Upper lobe of left lung (tissue), 6 donors: ENCODE data around the gene CLCN1. TPM values are rescaled to one million over a fixed set of nuclear protein-coding genes. Genes with fewer than 3 reads are reported as not detected.
A peak's percentile ranks its signal among the peaks of the same experiment; 100 is the strongest.

ENCODE experiments used
- ATAC-seq, 2 donors: fragments of 200-7000 bp; cut with Tn5 transposase; one replicate each; pipeline ENCODE4 v1.9.1; 2022; ENCODE audit warnings: mild to moderate bottlenecking in 2 of 2, moderate library complexity in 2 of 2; ENCODE audit not compliant: low FRiP score in 2 of 2
- DNase-seq, 2 donors: peaks; one replicate each; pipeline ENCODE4 v3.0.0-alpha.2; 2019 to 2020
- H3K27ac ChIP-seq, 4 donors: fragments of 200-600 bp; sonication (generic); one replicate each; pipeline ENCODE4 v1.5.1; 2016 to 2019
- H3K27me3 ChIP-seq, 4 donors: fragments of 200-600 bp; sonication (generic); one replicate each; pipeline ENCODE4 v1.5.1; 2017 to 2019
- H3K36me3 ChIP-seq, 4 donors: fragments of 200-600 bp; sonication (generic); one replicate each; pipeline ENCODE4 v1.5.1; 2016 to 2019
- H3K4me1 ChIP-seq, 4 donors: fragments of 200-600 bp; sonication (generic); one replicate each; pipeline ENCODE4 v1.5.1; 2018 to 2019
- H3K4me3 ChIP-seq, 4 donors: fragments of 200-600 bp; sonication (generic); one replicate each; pipeline ENCODE4 v1.5.1; 2017 to 2019; ENCODE audit warnings: mild to moderate bottlenecking in 2 of 4, moderate library complexity in 1 of 4
- H3K9me3 ChIP-seq, 4 donors: fragments of 200-600 bp; sonication (generic); one replicate each; pipeline ENCODE4 v1.5.1; 2018 to 2019
- EP300 ChIP-seq, 4 donors: sonication (generic); formaldehyde crosslinking; IDR thresholded peaks; one replicate each; pipeline ENCODE4 v1.5.1; 2017; ENCODE audit warnings: antibody characterized with exemption in 4 of 4, control low read depth in 2 of 4
- POLR2A ChIP-seq, 4 donors: fragments of 450-650 bp; IDR thresholded peaks; one replicate each; pipeline ENCODE4 v1.5.1; 2016 to 2017; ENCODE audit warnings: antibody characterized with exemption in 4 of 4, mild to moderate bottlenecking in 2 of 4
- POLR2AphosphoS5 ChIP-seq, 2 donors: sonication (generic); formaldehyde crosslinking; IDR thresholded peaks; one replicate each; pipeline ENCODE4 v1.5.1; 2017; ENCODE audit warnings: antibody characterized with exemption in 2 of 2
- WGBS, 2 donors: methylation state at CpG; one replicate each; pipeline ENCODE4 v1.1.5; 2017 to 2018; 5-methylcytosine and 5-hydroxymethylcytosine counted together
- total RNA-seq, 6 donors: library from RNA; depleted of rRNA in 4 of 6; stranded (reverse); fragments of >200 nt in 4 of 6; gene quantifications; one replicate each; pipeline versions ENCODE4 v1.1.0 to v1.2.1, GENCODE V29; 2016 to 2021
- TF ChIP-seq, protein P1 (sequence below), 6 experiments: fragments of 450-650 bp in 4 of 6; fragments of 200-600 bp in 2 of 6; sonication (generic) in 2 of 6; IDR thresholded peaks; one replicate each; pipeline ENCODE4 v1.5.1; 2016 to 2019; ENCODE audit warnings: antibody characterized with exemption in 6 of 6
- donor health status: DM: no; HTN: no; CAD: no; lungs with moderate emphysema.
- donor health status: DM: no; HTN: yes; CAD: no; lungs with severe emphysema.

Gene CLCN1
- total RNA-seq, 6 donors from 2014 or later: 0.10 TPM; not detected in 5

- peaks cover 26 to 97% (median 65%) of the 10 kb centered on the region in 4 donors for H3K36me3 ChIP-seq
- H3K27ac ChIP-seq: no peak overlapping the region
- no peak for TF ChIP-seq POLR2AphosphoS5 (IDR thresholded peaks at IDR 0.05)
- no peak for TF ChIP-seq EP300 (IDR thresholded peaks at IDR 0.05)
- no peak for TF ChIP-seq POLR2A (IDR thresholded peaks at IDR 0.05)
- TF ChIP-seq, protein P1, sequence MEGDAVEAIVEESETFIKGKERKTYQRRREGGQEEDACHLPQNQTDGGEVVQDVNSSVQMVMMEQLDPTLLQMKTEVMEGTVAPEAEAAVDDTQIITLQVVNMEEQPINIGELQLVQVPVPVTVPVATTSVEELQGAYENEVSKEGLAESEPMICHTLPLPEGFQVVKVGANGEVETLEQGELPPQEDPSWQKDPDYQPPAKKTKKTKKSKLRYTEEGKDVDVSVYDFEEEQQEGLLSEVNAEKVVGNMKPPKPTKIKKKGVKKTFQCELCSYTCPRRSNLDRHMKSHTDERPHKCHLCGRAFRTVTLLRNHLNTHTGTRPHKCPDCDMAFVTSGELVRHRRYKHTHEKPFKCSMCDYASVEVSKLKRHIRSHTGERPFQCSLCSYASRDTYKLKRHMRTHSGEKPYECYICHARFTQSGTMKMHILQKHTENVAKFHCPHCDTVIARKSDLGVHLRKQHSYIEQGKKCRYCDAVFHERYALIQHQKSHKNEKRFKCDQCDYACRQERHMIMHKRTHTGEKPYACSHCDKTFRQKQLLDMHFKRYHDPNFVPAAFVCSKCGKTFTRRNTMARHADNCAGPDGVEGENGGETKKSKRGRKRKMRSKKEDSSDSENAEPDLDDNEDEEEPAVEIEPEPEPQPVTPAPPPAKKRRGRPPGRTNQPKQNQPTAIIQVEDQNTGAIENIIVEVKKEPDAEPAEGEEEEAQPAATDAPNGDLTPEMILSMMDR (IDR thresholded peaks at IDR 0.05): no peak
- DNase-seq (no peak), ATAC-seq (no peak)
- H3K9me3 ChIP-seq: no peaks in the 10 kb centered on the region
- no peak overlapping the region for H3K4me3 ChIP-seq
- H3K4me1 ChIP-seq: peaks cover 8 to 19% (median 16%) of the 10 kb centered on the region in 4 donors
- no peaks in the 10 kb centered on the region for H3K27me3 ChIP-seq
- 40 to 42% methylated on average over 2 of the region's 2 CpGs for WGBS, 2 donors
Observed at GRCh38 chr7:143296686-143297085, 19.2 kb upstream of the CLCN1 start.

- no peak for DNase-seq
Observed at GRCh38 chr7:143299346-143299745, 16.6 kb upstream of the CLCN1 start.

DNA sequence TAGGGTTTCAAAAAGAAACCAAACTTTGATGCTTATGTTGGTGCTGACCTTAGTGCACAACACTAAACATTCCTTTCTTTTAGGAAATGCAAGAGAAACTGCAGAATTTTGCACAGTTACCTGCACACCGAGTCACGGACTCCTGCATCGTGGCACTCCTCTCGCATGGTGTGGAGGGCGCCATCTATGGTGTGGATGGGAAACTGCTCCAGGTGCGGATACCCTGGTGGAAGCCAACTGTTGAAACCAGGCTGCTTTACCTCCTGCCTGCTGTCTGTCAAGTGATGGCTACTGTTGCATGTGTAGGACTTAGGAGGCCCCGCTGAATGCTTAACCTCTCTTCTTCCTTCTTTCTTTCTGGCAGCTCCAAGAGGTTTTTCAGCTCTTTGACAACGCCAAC, 16.1 kb upstream of the CLCN1 start:
- H3K27ac ChIP-seq: peak overlapping the region in 3 of 4 donors; percentile 22 to 80 (median 54)
- no peaks in the 10 kb centered on the region for H3K9me3 ChIP-seq
- peaks cover 11 to 26% (median 19%) of the 10 kb centered on the region in 4 donors for H3K4me1 ChIP-seq
- ATAC-seq: peak in 1 of 2 donors; percentile 55
- no peak overlapping the region for H3K4me3 ChIP-seq
- no peak for TF ChIP-seq POLR2A (IDR thresholded peaks at IDR 0.05)
- TF ChIP-seq POLR2AphosphoS5 (IDR thresholded peaks at IDR 0.05): no peak
- TF ChIP-seq, protein P1 (IDR thresholded peaks at IDR 0.05): peak; percentile 27 to 35 (median 32)
- H3K27me3 ChIP-seq: no peaks in the 10 kb centered on the region
- 82 to 83% methylated on average over 8 of the region's 8 CpGs for WGBS, 2 donors
- DNase-seq: peak in 1 of 2 donors; percentile 51
- H3K36me3 ChIP-seq: peaks cover 14 to 97% (median 58%) of the 10 kb centered on the region in 4 donors

More at GRCh38 chr7:143299346-143299745, 16.6 kb upstream of the CLCN1 start:
- TF ChIP-seq POLR2A (IDR thresholded peaks at IDR 0.05): no peak
- TF ChIP-seq, protein P1 (IDR thresholded peaks at IDR 0.05): no peak
- ATAC-seq: no peak
- H3K4me1 ChIP-seq: peaks cover 11 to 26% (median 19%) of the 10 kb centered on the region in 4 donors
- peaks cover 19 to 97% (median 58%) of the 10 kb centered on the region in 4 donors for H3K36me3 ChIP-seq
- no peak overlapping the region for H3K4me3 ChIP-seq
- H3K27ac ChIP-seq: no peak overlapping the region
- H3K27me3 ChIP-seq: no peaks in the 10 kb centered on the region
- 80 to 91% methylated on average over 2 of the region's 2 CpGs for WGBS, 2 donors
- no peaks in the 10 kb centered on the region for H3K9me3 ChIP-seq

DNA sequence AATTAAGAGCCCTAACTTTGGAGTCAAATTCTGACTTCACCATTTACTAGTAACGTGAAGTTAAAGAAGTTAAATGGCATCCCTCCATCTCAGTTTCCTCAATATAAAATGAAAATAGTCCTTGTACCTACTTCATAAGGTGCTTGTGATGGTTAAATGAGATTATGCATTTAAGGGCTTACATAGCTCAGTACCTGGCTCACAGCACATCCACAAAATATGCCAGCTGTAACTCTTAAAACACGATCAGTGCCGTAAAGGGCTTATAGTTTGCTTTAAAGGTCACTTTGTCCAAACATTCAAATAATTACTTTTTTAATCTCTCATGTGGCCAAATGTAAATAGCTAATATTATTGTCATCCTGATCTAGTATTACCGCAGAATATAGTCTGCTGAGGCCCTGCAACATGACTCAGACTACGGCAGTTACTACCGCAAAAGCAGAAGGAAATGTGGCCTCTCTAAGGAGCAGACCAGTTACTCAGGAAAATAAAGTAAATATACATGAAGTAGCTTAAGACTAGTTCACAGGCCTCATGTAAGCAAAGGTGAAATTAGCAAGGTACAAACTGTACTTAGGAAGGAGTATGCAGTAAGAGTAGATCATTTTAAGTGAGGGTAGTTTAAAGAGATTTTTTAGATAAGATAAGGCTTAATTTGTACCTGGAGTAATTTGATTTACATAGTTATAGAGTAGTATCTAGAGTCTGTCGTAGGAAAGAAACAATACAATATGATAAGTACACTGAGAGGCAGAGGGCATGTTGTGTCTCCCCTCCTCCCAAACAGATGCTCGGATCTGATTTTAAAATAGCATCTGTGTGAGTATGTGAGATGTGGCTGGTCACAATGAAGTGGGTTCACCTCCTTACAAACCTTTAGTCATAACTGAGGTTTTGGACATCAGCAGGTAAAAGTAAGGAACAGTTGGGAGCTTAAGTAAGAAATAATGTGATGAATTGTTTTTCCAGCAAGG, 14.7 kb upstream of the CLCN1 start:
- peak overlapping the region; percentile 54 to 80 (median 68) for H3K27ac ChIP-seq

More for the DNA sequence above, 14.7 kb upstream of the CLCN1 start:
- Histone ChIP-seq H3K4me3 (no peak overlapping the region), H3K9me3 (no peaks in the 10 kb centered on the region), H3K4me1 (peaks cover 10 to 32% (median 19%) of the 10 kb centered on the region in 4 donors), H3K36me3 (peaks cover 9 to 97% (median 58%) of the 10 kb centered on the region in 4 donors), H3K27me3 (no peaks in the 10 kb centered on the region)
- DNase-seq (peak in 1 of 2 donors; percentile 65), ATAC-seq (peak; percentile 73 to 92)
- WGBS, 2 donors: 39 to 54% methylated on average over 8 of the region's 8 CpGs
- TF ChIP-seq EP300 (IDR thresholded peaks at IDR 0.05): peak in 2 of 4 donors; percentile 50 to 54
- TF ChIP-seq POLR2AphosphoS5 (IDR thresholded peaks at IDR 0.05): peak in 1 of 2 donors; percentile 48
- TF ChIP-seq, protein P1 (IDR thresholded peaks at IDR 0.05): no peak
- no peak for TF ChIP-seq POLR2A (IDR thresholded peaks at IDR 0.05)
